K562 treated with DMSO at 1 percent for 4 hours (cell line): ENCODE data around the gene KCNQ1. TPM values are rescaled to one million over a fixed set of nuclear protein-coding genes. Genes with fewer than 3 reads are reported as not detected.

ENCODE experiments used
- total RNA-seq: library from RNA; unstranded; fragments of 300-600 nt; gene quantifications from 2 replicates; pipeline ENCODE4 v1.2.3, GENCODE V29; 2022; ENCODE audit not compliant: insufficient read depth

KCNQ1 gene
- total RNA-seq = not detected in 2 replicates

GRCh38 chr11:2444821-2445745 is at the start of gene KCNQ1:
Gene KCNQ1 (plus strand): TSS chr11:2445008. CDS start chr11:2445099, 91 bp downstream.

GRCh38 chr11:2400069-2400761 is 44.6 kb upstream of the KCNQ1 start, which contains the start of gene TSSC4:
Gene TSSC4 (plus strand): TSS chr11:2400750. CDS start chr11:2402634, 1,884 bp downstream.

GRCh38 chr11:2443881-2444820 is 657 bp upstream of the KCNQ1 start, which contains the start of gene TRPM5:
Gene TRPM5 (minus strand): TSS chr11:2444514. CDS start chr11:2423036, 21,478 bp downstream.

GRCh38 chr11:2699531-2700414 is 255.0 kb downstream of the KCNQ1 start, which contains the start of gene KCNQ1OT1:
Gene KCNQ1OT1 (minus strand): TSS chr11:2699994.

GRCh38 chr11:2885678-2886081 is 440.9 kb downstream of the KCNQ1 start, which contains the start of gene CDKN1C:
Gene CDKN1C (minus strand): TSS chr11:2885775. CDS start chr11:2885456, 319 bp downstream.

Other genes starting within 250 kb of the KCNQ1 start
- not detected in 2 replicates for gene ASCL2, start 174.4 kb upstream of the KCNQ1 start, total RNA-seq
- gene C11orf21, start 143.1 kb upstream of the KCNQ1 start, total RNA-seq = 1.1 TPM in 2 replicates
- 2.7 and 3.3 TPM in 2 replicates for gene TSPAN32, start 143.0 kb upstream of the KCNQ1 start, total RNA-seq
- gene CD81, start 67.7 kb upstream of the KCNQ1 start, total RNA-seq = 169 and 186 TPM in 2 replicates
- 36.3 and 43.1 TPM in 2 replicates for gene TSSC4, start 44.3 kb upstream of the KCNQ1 start, total RNA-seq
- not detected in 2 replicates for gene TRPM5, start 494 bp upstream of the KCNQ1 start, total RNA-seq